Psoas muscle (tissue), 7 donors: ENCODE data around the gene TBK1. TPM values are rescaled to one million over a fixed set of nuclear protein-coding genes. Genes with fewer than 3 reads are reported as not detected.

Source experiments
- polyA plus RNA-seq, 3 donors: library from polyadenylated mRNA; stranded (reverse); fragments of 200-250 nt; gene quantifications; one replicate each; pipeline ENCODE4 v1.2.3, GENCODE V29; 2013
- total RNA-seq, 4 donors: library from RNA; stranded (reverse); fragmentation: NEBNext Ultra II Directional in 2 of 4; extraction: Animal tissue kit (Norgen Biotek cat#: 25700) in 2 of 4; gene quantifications; one replicate each; pipeline versions ENCODE4 v1.2.1 to v1.2.4, GENCODE V29; 2021 to 2023
- donor health status: healthy with polysubstance abuse.
- donor health status: DM: no; HTN: no; CAD: no; lungs with moderate emphysema.
- donor health status: Bipolar disorder and iron deficiency.
- donor health status: healthy.
- donor health status: DM: no; HTN: no; CAD: no.
- donor health status: DM: no; HTN: no; CAD: no.
- donor health status: DM: yes; HTN: yes; CAD: no.

Gene TBK1
- total and polyA plus RNA-seq, 7 donors = 11.6 to 39.8 (median 19.9) TPM

Other genes starting within 250 kb of the TBK1 start
- gene KICS2, start 229.8 kb upstream of the TBK1 start, total RNA-seq = 10 to 100 TPM in 2 of 4 donors, 1 to 10 TPM in 2; 8.5 to 18.2 (median 10.3) TPM
- 1 to 10 TPM; 4.4 to 8.4 (median 4.8) TPM for gene KICS2, start 229.8 kb upstream of the TBK1 start, polyA plus RNA-seq
- not detected for gene C12orf56, start 61.4 kb upstream of the TBK1 start, total RNA-seq
- under 1 TPM in 1 of 3 donors, not detected in 2; 0.09 TPM for gene C12orf56, start 61.4 kb upstream of the TBK1 start, polyA plus RNA-seq
- 10 to 100 TPM; 23.9 to 41.5 (median 31.7) TPM for gene XPOT, start 47.7 kb upstream of the TBK1 start, total RNA-seq
- gene XPOT, start 47.7 kb upstream of the TBK1 start, polyA plus RNA-seq = 10 to 100 TPM; 17.1 to 48.7 (median 48.5) TPM
- gene RASSF3, start 158.4 kb downstream of the TBK1 start, total RNA-seq = 10 to 100 TPM in 3 of 4 donors, 1 to 10 TPM in 1; 7.0 to 30.6 (median 19.0) TPM
- 10 to 100 TPM in 1 of 3 donors, 1 to 10 TPM in 2; 4.9 to 18.5 (median 9.8) TPM for gene RASSF3, start 158.4 kb downstream of the TBK1 start, polyA plus RNA-seq